ENCODE data around the gene RNPS1.

Gene RNPS1

DNA sequence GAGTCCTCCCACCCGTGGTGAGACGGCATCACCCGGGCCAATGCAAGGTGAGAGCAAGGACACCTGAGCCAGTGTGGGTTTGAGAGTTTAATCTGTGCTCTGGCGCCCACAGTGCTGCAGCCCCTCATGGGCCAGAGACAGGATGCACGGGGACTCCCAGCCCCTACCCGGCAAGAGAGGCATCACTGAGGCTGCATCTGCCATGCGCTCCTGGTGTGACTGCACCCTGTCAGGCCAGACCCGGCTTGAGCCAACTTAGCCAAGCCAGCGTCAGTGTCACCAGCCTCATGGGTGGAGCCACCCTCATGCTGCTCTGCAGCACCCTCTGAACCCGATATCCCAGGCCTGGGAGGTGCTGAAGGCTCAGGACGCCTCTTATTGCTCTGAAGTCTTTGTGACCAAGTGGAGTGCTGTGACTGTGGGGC is 56.0 kb downstream of the RNPS1 start:
- no peak for TF ChIP-seq CTCF (IDR thresholded peaks at IDR 0.05; ENCODE audit: low read depth, low read length)
- no peak for DNase-seq (ENCODE audit: extremely low read depth, low read depth)

DNA sequence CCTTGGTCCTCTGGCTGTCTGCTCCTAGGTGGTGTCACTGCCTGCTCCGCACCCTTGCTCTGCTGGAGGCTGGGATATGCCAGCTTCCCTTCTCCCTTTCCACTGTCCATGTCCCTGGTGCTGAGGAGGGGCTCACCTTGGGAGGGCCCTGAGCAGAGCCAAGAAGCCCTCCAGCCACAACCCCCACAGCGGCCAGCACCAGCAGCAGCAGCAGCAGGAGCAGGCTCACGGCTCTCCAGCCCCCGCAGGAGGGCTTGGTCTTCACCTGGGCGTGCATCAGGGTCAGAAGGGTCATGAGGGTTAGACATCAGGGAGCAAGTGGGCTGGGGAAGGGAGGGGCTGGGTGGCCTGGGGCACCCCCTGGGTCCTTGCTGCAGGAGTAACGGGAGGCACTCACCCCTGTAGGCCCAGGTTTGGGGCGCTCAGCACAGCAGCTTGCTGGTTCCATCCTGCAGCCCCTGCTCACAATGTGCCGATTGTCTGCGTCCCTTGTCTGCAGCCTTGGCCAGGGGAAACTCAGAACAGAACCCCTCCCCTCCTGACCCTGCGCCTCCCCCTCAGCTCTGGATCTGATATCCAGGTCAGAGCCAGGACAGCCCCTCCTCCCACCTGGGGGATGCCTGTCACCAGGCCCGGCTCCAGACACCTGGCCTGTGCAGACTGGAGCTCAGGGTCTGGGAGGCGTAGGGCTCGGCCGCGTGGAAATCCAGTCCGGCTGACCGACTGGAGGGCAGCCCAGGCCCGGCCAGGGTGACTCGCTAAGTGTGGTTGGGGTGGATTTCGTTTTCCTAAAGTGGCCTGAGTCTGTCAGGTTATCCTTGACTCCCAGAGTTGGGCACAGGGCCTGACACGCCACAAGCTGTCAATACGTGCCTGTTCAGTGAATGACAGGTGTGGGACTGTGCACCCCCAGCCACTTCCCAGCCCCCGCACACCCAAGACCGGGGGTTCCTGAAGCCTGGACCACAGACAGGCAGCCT is 57.2 kb downstream of the RNPS1 start, which contains the start of gene BRICD5:
BRICD5 (minus strand) TSS at position 478 of the 980 bp plus-strand sequence; CDS start at position 448, 30 bp downstream.
- TF ChIP-seq CTCF (IDR thresholded peaks at IDR 0.05; ENCODE audit: low read depth, low read length): no peak
- no peak for DNase-seq (ENCODE audit: extremely low read depth, low read depth)

- TF ChIP-seq CTCF (IDR thresholded peaks at IDR 0.05; ENCODE audit: low read depth, low read length): no peak
These were observed 58.0 kb downstream of the RNPS1 start for GRCh38 chr16:2210009-2210332.

DNA sequence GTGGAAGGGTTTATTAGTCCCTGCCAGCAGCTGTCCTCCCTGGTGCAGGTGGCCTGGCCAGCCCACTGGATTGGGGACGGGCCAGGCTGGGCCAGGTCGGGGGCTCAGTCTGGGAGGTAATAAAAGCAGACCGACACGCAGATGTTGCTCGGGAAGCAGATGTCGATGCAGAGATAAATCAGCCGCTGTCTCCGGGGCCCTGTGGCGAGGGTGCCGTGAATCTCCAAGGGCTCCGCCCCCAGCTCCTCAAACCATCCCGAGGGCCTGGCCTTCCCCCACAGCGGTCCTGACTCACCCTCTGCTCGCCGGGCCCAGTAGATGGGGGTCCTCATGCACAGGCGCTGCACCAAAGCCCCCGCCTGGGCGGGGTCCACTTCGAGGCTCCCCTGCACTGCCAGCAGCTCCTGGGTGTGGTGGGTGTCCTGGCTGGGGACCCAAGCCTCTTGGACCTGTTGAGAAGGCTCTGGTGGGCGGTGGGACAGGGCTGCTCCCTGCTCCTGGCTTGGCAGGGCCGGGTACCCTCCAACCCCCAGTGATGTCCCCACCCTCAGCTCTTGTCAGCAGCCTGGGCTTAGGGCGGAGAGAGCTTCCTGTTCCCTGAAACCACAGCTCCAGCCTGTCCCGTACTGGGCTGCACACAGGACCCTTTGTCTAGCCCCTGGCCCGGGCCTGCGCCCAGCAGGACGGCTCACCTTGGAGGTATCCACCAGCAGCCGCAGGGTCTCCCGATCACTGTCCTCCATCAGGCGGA is 58.5 kb downstream of the RNPS1 start:
- no peak for DNase-seq (ENCODE audit: extremely low read depth, low read depth)
- no peak for TF ChIP-seq CTCF (IDR thresholded peaks at IDR 0.05; ENCODE audit: low read depth, low read length)

More at GRCh38 chr16:2210009-2210332, 58.0 kb downstream of the RNPS1 start:
- no peak for DNase-seq (ENCODE audit: extremely low read depth, low read depth)

DNA sequence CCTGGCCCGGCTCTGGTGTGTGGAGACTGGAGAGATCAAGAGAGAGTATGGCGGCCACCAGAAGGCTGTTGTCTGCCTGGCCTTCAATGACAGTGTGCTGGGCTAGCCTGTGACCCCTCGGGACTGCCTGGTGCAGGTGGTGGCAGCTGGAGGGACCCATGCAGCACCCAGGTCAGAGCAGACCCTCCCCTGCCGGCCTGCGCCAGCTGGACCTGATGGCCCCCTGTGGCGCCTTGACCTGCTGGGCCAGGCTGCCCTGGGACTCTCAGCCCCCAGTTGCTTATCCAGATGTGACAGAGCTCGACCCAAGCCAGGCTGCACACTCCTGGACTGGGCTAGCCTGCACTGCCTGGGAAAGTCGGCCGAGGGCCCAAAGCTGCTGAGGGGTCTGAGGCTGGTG is 59.2 kb downstream of the RNPS1 start:
- no peak for TF ChIP-seq CTCF (IDR thresholded peaks at IDR 0.05; ENCODE audit: low read depth, low read length)
- no peak for DNase-seq (ENCODE audit: extremely low read depth, low read depth)

GRCh38 chr16:2208308-2208707 is 59.6 kb downstream of the RNPS1 start:
- TF ChIP-seq CTCF (IDR thresholded peaks at IDR 0.05; ENCODE audit: low read depth, low read length): no peak
- no peak for DNase-seq (ENCODE audit: extremely low read depth, low read depth)

DNA sequence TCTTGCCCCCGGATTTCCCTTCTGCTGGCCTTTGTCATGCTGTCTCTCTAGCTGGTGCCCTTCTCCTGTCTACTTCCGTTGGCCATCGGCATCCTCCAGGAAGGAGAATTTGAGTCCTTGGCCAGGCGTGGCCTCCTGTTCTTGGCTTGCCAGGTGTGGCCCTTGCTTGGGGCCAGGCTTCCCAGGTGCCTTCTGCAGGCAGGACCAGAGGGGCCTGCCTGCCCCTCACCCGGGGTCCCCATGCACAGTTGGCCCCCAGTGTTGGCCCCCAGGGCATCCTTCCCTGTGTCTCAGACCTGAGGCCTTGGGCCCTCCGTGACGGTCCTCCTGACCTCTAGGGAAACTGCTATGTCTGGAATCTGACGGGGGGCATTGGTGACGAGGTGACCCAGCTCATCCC is 60.1 kb downstream of the RNPS1 start:
- TF ChIP-seq CTCF (IDR thresholded peaks at IDR 0.05; ENCODE audit: low read depth, low read length): no peak
- no peak for DNase-seq (ENCODE audit: extremely low read depth, low read depth)
